Lower leg skin (tissue), 4 donors: ENCODE results near the gene SLC22A25. TPM values are rescaled to one million over a fixed set of nuclear protein-coding genes. Genes with fewer than 3 reads are reported as not detected.

Experiments
- DNase-seq, 2 donors: peaks; one replicate each; pipeline ENCODE4 v3.0.0-alpha.2; 2019; ENCODE audit warnings: low spot score in 2 of 2
- H3K4me3 ChIP-seq: fragments of 200-600 bp; sonication (generic); 2 replicates; pipeline ENCODE4 v1.5.1; 2017; ENCODE audit warnings: mild to moderate bottlenecking, low read depth; ENCODE audit not compliant: poor library complexity, severe bottlenecking
- POLR2A ChIP-seq, 2 donors: fragments of 450-650 bp; IDR thresholded peaks; one replicate each; pipeline ENCODE4 v1.6.1; 2016 to 2017; ENCODE audit warnings: antibody characterized with exemption in 2 of 2, mild to moderate bottlenecking in 1 of 2, moderate library complexity in 1 of 2
- WGBS, 2 donors: methylation state at CpG; one replicate each; pipeline ENCODE4 v1.1.5; 2018; 5-methylcytosine and 5-hydroxymethylcytosine counted together
- intact Hi-C: fragments of 100-400 bp; cut with DNase I; formaldehyde crosslinking; loops from one replicate; pipeline ENCODE4 v1.15.0; 2023; ENCODE audit warnings: low total_unique reads
- total RNA-seq, 4 donors: library from RNA; depleted of rRNA; stranded (reverse); fragments of >200 nt; gene quantifications; one replicate each; pipeline ENCODE4 v1.1.0, GENCODE V29; 2016
- TF ChIP-seq, protein P1 (sequence below), 3 donors: fragments of 450-650 bp; IDR thresholded peaks; one replicate each; pipeline ENCODE4 v1.5.1; 2016; ENCODE audit warnings: antibody characterized with exemption in 3 of 3, mild to moderate bottlenecking in 3 of 3, moderate library complexity in 2 of 3

Gene SLC22A25
- total RNA-seq: not detected

DNA sequence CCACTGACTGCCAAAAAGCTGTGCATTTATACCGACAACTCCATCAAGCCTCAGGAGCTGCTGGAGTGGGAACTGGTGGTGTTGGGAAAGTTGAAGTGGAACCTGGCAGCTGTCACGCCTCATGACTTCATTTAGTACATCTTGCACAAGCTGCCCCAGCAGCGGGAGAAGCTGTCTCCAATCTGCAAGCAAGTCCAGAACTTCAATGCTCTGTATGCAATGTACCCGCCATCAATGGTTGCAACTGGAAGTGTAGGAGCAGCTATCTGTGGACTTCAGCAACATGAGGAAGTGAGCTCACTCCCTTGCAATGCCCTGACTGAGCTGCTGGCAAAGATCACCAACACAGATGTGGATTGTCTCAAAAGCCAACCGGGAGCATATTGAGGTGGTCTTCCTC, at the start of gene SLC22A25:
Gene SLC22A25, minus strand, starts transcription at position 67 of the 400 bp plus-strand sequence. CDS start 13,947 bp downstream, outside the sequence.
- no peak for DNase-seq
- TF ChIP-seq, protein P1, sequence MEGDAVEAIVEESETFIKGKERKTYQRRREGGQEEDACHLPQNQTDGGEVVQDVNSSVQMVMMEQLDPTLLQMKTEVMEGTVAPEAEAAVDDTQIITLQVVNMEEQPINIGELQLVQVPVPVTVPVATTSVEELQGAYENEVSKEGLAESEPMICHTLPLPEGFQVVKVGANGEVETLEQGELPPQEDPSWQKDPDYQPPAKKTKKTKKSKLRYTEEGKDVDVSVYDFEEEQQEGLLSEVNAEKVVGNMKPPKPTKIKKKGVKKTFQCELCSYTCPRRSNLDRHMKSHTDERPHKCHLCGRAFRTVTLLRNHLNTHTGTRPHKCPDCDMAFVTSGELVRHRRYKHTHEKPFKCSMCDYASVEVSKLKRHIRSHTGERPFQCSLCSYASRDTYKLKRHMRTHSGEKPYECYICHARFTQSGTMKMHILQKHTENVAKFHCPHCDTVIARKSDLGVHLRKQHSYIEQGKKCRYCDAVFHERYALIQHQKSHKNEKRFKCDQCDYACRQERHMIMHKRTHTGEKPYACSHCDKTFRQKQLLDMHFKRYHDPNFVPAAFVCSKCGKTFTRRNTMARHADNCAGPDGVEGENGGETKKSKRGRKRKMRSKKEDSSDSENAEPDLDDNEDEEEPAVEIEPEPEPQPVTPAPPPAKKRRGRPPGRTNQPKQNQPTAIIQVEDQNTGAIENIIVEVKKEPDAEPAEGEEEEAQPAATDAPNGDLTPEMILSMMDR (IDR thresholded peaks at IDR 0.05): no peak
- intact Hi-C loops: no loop called here

DNA sequence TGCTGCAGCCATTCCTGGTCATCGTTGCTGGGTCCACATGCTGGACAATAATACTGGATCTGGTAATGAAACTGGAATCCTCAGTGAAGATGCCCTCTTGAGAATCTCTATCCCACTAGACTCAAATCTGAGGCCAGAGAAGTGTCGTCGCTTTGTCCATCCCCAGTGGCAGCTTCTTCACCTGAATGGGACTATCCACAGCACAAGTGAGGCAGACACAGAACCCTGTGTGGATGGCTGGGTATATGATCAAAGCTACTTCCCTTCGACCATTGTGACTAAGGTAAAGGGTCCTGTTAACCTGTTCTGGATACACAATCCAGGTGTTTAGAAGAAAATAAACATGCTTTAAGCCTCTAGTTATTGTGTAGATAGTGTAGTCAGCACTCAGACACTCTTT, 46.9 kb upstream of the SLC22A25 start:
- WGBS, 2 donors: 80 to 87% methylated on average over 4 of the region's 4 CpGs
- TF ChIP-seq POLR2A (IDR thresholded peaks at IDR 0.05): no peak
- TF ChIP-seq, protein P1 (IDR thresholded peaks at IDR 0.05): no peak
- intact Hi-C loops: no loop called here
- H3K4me3 ChIP-seq: no peak overlapping the region
- no peak for DNase-seq

More for the DNA sequence above, at the start of gene SLC22A25:
- WGBS, 2 donors: 48 to 61% methylated on average over 5 of the region's 5 CpGs
- H3K4me3 ChIP-seq: no peak within 1 kb of the TSS

DNA sequence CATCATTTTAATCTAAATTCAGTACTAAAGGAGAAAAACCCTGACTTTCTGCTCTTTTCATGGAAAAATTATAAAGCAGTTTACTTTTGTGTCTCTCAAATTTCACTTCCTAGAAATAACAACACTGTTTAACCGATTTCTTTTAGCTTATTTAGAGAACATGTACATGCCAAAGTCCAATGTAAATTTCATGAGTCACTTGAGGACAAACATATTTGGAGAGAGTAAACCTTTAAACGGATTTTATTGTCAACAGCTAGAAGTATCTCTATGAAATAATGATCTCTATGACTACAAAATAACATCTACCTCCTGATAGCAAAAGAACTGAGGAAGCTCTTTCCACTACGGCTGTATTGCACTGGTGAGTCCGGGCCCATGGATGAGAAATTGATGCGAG, 46.3 kb upstream of the SLC22A25 start:
- DNase-seq: no peak
- intact Hi-C loops: no loop called here
- TF ChIP-seq POLR2A (IDR thresholded peaks at IDR 0.05): no peak
- TF ChIP-seq, protein P1 (IDR thresholded peaks at IDR 0.05): no peak
- H3K4me3 ChIP-seq: no peak overlapping the region
- WGBS, 2 donors: 76% methylated on average over 5 of the region's 5 CpGs

DNA sequence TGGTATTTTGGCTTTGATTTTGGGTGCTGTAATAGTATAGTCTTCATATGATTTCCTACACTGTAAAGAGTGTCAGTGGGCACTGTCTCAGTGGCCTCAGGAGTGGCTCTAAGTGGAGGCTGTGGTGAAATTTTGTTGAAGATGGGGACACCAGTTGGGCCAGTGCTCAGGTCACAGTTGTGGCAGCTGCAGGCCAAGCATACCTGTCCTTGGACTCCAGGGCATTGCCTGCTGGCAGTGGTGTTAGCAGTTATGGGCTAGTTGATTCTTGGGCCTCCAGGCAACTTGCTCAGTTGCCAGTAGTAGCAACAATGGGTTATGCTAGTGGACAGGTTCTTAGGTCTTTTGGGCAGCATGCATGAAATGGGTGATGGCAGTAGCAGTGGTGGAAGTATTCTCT, 39.2 kb upstream of the SLC22A25 start:
- TF ChIP-seq, protein P1 (IDR thresholded peaks at IDR 0.05): no peak
- TF ChIP-seq POLR2A (IDR thresholded peaks at IDR 0.05): no peak
- intact Hi-C loops: no loop called here
- no peak overlapping the region for H3K4me3 ChIP-seq

DNA sequence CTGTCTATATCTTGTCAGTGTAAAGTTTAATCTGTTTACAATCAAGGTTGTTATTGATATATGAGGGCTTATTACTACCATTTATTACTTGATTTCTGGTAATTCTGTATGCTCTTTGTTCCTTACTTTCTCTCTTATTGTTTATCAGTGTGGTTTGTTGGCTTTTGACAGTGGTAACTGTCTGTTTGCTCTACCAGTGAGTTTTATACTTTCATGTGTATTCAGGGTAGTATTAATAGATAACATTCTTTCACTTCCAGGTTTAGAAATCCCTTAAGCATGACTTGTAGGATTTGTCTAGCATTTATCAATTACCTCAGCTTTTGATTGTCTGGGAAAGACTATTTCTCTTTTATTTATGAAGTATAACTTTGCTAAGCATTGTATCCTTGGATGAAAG, 37.5 kb upstream of the SLC22A25 start:
- no peak for DNase-seq
- H3K4me3 ChIP-seq: no peak overlapping the region
- intact Hi-C loops: no loop called here
- TF ChIP-seq, protein P1 (IDR thresholded peaks at IDR 0.05): no peak
- TF ChIP-seq POLR2A (IDR thresholded peaks at IDR 0.05): no peak

More for the DNA sequence above, 39.2 kb upstream of the SLC22A25 start:
- no peak for DNase-seq

DNA sequence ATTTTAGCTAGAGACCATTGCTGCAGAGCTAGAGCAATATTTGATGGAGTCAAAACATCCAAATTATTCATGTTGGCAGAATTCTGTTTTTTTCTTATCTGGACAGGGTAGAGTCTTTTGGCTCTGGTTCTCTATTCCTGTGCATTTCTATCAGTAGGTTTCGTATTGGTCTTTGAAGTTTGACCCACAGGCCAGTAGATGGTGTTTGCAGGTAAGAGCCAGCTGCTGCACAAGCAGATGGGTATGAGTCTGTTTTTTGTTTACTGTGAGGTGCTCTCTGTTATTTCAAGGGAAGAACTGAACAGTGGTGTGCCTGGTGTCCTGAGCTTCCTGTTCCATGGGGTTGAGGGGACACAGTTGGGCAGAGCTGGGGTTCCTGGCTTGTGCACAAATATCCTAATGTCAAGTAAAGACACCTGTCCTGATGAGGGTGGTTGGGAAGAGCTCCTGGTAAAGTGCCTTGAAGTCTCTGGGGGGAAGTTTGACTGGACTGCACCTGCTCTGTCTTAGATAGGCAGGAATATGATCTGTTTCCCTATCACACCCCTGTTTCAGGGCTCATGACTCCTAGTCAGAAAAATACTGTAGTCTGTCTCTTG, 34.0 kb upstream of the SLC22A25 start:
- H3K4me3 ChIP-seq: no peak overlapping the region
- WGBS, 2 donors: 21 to 53% methylated on average over 1 of the region's 1 CpG
- TF ChIP-seq POLR2A (IDR thresholded peaks at IDR 0.05): no peak
- TF ChIP-seq, protein P1 (IDR thresholded peaks at IDR 0.05): no peak
- DNase-seq: no peak
- intact Hi-C loops: no loop called here
